Measurements from ENCODE around the gene RING1. TPM values are rescaled to one million over a fixed set of nuclear protein-coding genes. Genes with fewer than 3 reads are reported as not detected.

The RING1 gene
- total RNA-seq, 3 donors from 2014 or later (not counting 1 experiment from before 2014, with no cell fraction given) = 34.5 to 40.3 (median 36.5) TPM

GRCh38 chr6:33213166-33213988 is 5.1 kb downstream of the RING1 start:
- peaks cover 16% of the 10 kb centered on the region for H3K4me1 ChIP-seq (ENCODE audit: control insufficient read depth, insufficient read depth, low read length)
- H3K27ac ChIP-seq (ENCODE audit: low read length) = no peak overlapping the region
- no peaks in the 10 kb centered on the region for H3K36me3 ChIP-seq (ENCODE audit: control insufficient read depth, insufficient read depth, low read length)
- Mint-ChIP-seq H3K4me1 (peaks cover 24 to 39% of the 10 kb centered on the region in 2 donors), H3K4me3 (peak overlapping the region; percentile 58), H3K9me3 (no peaks in the 10 kb centered on the region), H3K27ac (no peak overlapping the region), H3K27me3 (ENCODE audit: low read depth in 2 of 2) (peaks cover 32 to 41% of the 10 kb centered on the region in 2 donors), H3K36me3 (no peaks in the 10 kb centered on the region)
- peaks cover 17% of the 10 kb centered on the region for H3K27me3 ChIP-seq (ENCODE audit: control insufficient read depth, insufficient read depth, low read length)
- H3K4me3 ChIP-seq (ENCODE audit: low read length) = no peak overlapping the region
- intact Hi-C loops (cut with micrococcal nuclease) = no loop called here
- 1% methylated on average over 39 of the region's 43 CpGs for WGBS (ENCODE audit: insufficient coverage)
- no peak for TF ChIP-seq CTCF (IDR thresholded peaks at IDR 0.05)
- no peaks in the 10 kb centered on the region for H3K9me3 ChIP-seq (ENCODE audit: control insufficient read depth, insufficient read depth, low read length)
- ATAC-seq (peak in 2 of 3 donors; percentile 13 to 32), DNase-seq (peak in 1 of 2 donors; percentile 42)

DNA sequence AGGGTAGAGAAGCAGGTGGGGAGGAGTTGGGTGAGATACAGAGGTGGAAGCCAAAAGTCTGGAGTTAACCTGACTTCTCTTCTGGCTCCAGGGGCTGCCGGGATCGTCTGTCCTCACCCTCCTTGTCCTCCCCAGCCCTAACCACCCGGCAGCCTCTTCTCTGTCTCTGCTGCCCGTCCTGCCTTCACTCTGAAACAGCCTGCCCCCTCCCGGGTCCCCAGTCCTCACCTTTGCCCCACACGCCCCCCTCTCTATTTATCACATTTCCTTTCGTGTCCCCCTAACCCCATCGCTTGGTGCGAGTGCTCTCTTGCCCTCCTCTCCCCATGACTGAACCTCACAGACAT is 5.7 kb downstream of the RING1 start:
- TF ChIP-seq CTCF (IDR thresholded peaks at IDR 0.05) = no peak
- Mint-ChIP-seq H3K27ac (no peak overlapping the region), H3K4me1 (peaks cover 20 to 34% of the 10 kb centered on the region in 2 donors), H3K36me3 (no peaks in the 10 kb centered on the region), H3K9me3 (no peaks in the 10 kb centered on the region), H3K27me3 (ENCODE audit: low read depth in 2 of 2) (peaks cover 35 to 47% of the 10 kb centered on the region in 2 donors), H3K4me3 (peak overlapping the region; percentile 58)
- WGBS (ENCODE audit: insufficient coverage) = 19% methylated on average over 9 of the region's 9 CpGs
- no peak overlapping the region for H3K4me3 ChIP-seq (ENCODE audit: low read length)
- DNase-seq = no peak
- intact Hi-C loops (cut with micrococcal nuclease) = no loop called here
- H3K4me1 ChIP-seq (ENCODE audit: control insufficient read depth, insufficient read depth, low read length) = peaks cover 13% of the 10 kb centered on the region
- H3K9me3 ChIP-seq (ENCODE audit: control insufficient read depth, insufficient read depth, low read length) = no peaks in the 10 kb centered on the region
- H3K27ac ChIP-seq (ENCODE audit: low read length) = no peak overlapping the region
- peaks cover 17% of the 10 kb centered on the region for H3K27me3 ChIP-seq (ENCODE audit: control insufficient read depth, insufficient read depth, low read length)
- no peaks in the 10 kb centered on the region for H3K36me3 ChIP-seq (ENCODE audit: control insufficient read depth, insufficient read depth, low read length)
- ATAC-seq = peak in 2 of 3 donors; percentile 15 to 24

- no peak for TF ChIP-seq CTCF (IDR thresholded peaks at IDR 0.05)
- H3K4me3 Mint-ChIP-seq = no peak overlapping the region
- intact Hi-C loops (cut with micrococcal nuclease) = no loop called here
- Histone ChIP-seq H3K9me3 (ENCODE audit: control insufficient read depth, insufficient read depth, low read length) (no peaks in the 10 kb centered on the region), H3K27me3 (ENCODE audit: control insufficient read depth, insufficient read depth, low read length) (peaks cover 17% of the 10 kb centered on the region), H3K4me3 (ENCODE audit: low read length) (no peak overlapping the region), H3K36me3 (ENCODE audit: control insufficient read depth, insufficient read depth, low read length) (no peaks in the 10 kb centered on the region), H3K27ac (ENCODE audit: low read length) (no peak overlapping the region), H3K4me1 (ENCODE audit: control insufficient read depth, insufficient read depth, low read length) (peaks cover 13% of the 10 kb centered on the region)
- 83% methylated on average over 9 of the region's 9 CpGs for WGBS (ENCODE audit: insufficient coverage)
- H3K27me3 Mint-ChIP-seq (ENCODE audit: low read depth in 2 of 2) = peaks cover 39 to 56% of the 10 kb centered on the region in 2 donors
- H3K4me1 Mint-ChIP-seq = peaks cover 14 to 24% of the 10 kb centered on the region in 2 donors
- H3K27ac Mint-ChIP-seq = no peak overlapping the region
- no peaks in the 10 kb centered on the region for H3K9me3 Mint-ChIP-seq
- H3K36me3 Mint-ChIP-seq = no peaks in the 10 kb centered on the region
- DNase-seq (no peak), ATAC-seq (no peak)
Observed at GRCh38 chr6:33215271-33216116, 7.2 kb downstream of the RING1 start.

Measured in natural killer cell (primary cell).